HEK293 (cell line): ENCODE data around the gene KCNK1.

Experiments
- CTCF ChIA-PET: fragments of 350-600 bp; formaldehyde crosslinking; extraction: SDS; loops from one replicate; lab custom pipeline; 2021; ENCODE audit warnings: antibody characterized with exemption; lab: Yijun Ruan, JAX
- POLR2A ChIA-PET: fragments of 300-600 bp; formaldehyde crosslinking; extraction: SDS; loops from one replicate; lab custom pipeline; 2020; ENCODE audit warnings: antibody characterized with exemption, inconsistent platforms; lab: Yijun Ruan, JAX
- H3K27ac ChIP-seq: fragments of 200-500 bp; sonication (Bioruptor generic); 2 replicates; pipeline ENCODE4 v1.5.1; 2014; ENCODE audit warnings: low read depth, low read length, control low read depth, inconsistent platforms; ENCODE audit errors: extremely low read depth
- H3K36me3 ChIP-seq, 2 experiments: fragments of 200-500 bp in 1 of 2; sonication (Bioruptor generic) in 1 of 2; 1 replicate in 1 of 2; 2 replicates in 1 of 2; pipeline ENCODE4 v1.5.1; 2014 to 2017; ENCODE audit warnings: inconsistent platforms in 2 of 2, low read length in 2 of 2; ENCODE audit not compliant: control insufficient read depth in 2 of 2, insufficient read depth in 1 of 2
- H3K4me1 ChIP-seq: fragments of 200-500 bp; sonication (Bioruptor generic); 2 replicates; pipeline ENCODE4 v1.5.1; 2014; ENCODE audit warnings: mild to moderate bottlenecking, low read length, inconsistent platforms; ENCODE audit not compliant: control insufficient read depth, insufficient read depth
- H3K4me3 ChIP-seq: 2 replicates; pipeline ENCODE4 v1.5.1; 2011; ENCODE audit warnings: low read depth, mild to moderate bottlenecking, control low read depth, low read length, moderate library complexity
- H3K9me3 ChIP-seq: fragments of 200-500 bp; sonication (Bioruptor generic); 2 replicates; pipeline ENCODE4 v1.5.1; 2014; ENCODE audit warnings: low read depth, low read length, inconsistent platforms; ENCODE audit not compliant: control insufficient read depth, insufficient read depth
- CTCF ChIP-seq: fragments of 450-650 bp; formaldehyde crosslinking; IDR thresholded peaks from 2 replicates; pipeline ENCODE4 v1.5.1; 2016; ENCODE audit warnings: missing biosample characterization, missing genetic modification characterization
- GFI1B ChIP-seq: fragments of 450-650 bp; formaldehyde crosslinking; IDR thresholded peaks from 2 replicates; pipeline ENCODE4 v1.5.1; 2016; ENCODE audit warnings: missing biosample characterization, missing genetic modification characterization
- GLI2 ChIP-seq: fragments of 450-650 bp; formaldehyde crosslinking; IDR thresholded peaks from 2 replicates; pipeline ENCODE4; 2017; ENCODE audit warnings: missing biosample characterization, missing genetic modification characterization, low read depth, borderline replicate concordance
- GLIS1 ChIP-seq: fragments of 450-650 bp; formaldehyde crosslinking; IDR thresholded peaks from 2 replicates; pipeline ENCODE4 v1.5.1; 2016; ENCODE audit warnings: missing biosample characterization, missing genetic modification characterization
- INSM2 ChIP-seq: fragments of 450-650 bp; formaldehyde crosslinking; IDR thresholded peaks from 2 replicates; pipeline ENCODE4 v1.5.1; 2016; ENCODE audit warnings: missing biosample characterization, missing genetic modification characterization
- KLF17 ChIP-seq: fragments of 450-650 bp; formaldehyde crosslinking; IDR thresholded peaks from 2 replicates; pipeline ENCODE4 v1.5.1; 2016; ENCODE audit warnings: missing biosample characterization, missing genetic modification characterization
- PRDM4 ChIP-seq: fragments of 450-650 bp; formaldehyde crosslinking; IDR thresholded peaks from 2 replicates; pipeline ENCODE4 v1.5.1; 2017; ENCODE audit warnings: missing biosample characterization, missing genetic modification characterization
- REST ChIP-seq: fragments of 450-650 bp; formaldehyde crosslinking; IDR thresholded peaks from 2 replicates; pipeline ENCODE4 v1.5.1; 2016; ENCODE audit warnings: missing biosample characterization, missing genetic modification characterization
- SCRT2 ChIP-seq: fragments of 450-650 bp; formaldehyde crosslinking; IDR thresholded peaks from 2 replicates; pipeline ENCODE4 v1.5.1; 2016; ENCODE audit warnings: missing biosample characterization, missing genetic modification characterization
- SP2 ChIP-seq: fragments of 450-650 bp; formaldehyde crosslinking; IDR thresholded peaks from 2 replicates; pipeline ENCODE4 v1.5.1; 2016; ENCODE audit warnings: missing biosample characterization, missing genetic modification characterization
- TCF7L2 ChIP-seq: IDR thresholded peaks from 2 replicates; pipeline ENCODE4 v1.6.1; 2011; ENCODE audit warnings: low read depth, mild to moderate bottlenecking, inconsistent platforms, low read length, moderate library complexity, borderline replicate concordance
- ZBTB48 ChIP-seq: fragments of 450-650 bp; formaldehyde crosslinking; IDR thresholded peaks from 2 replicates; pipeline ENCODE4 v1.5.1; 2016; ENCODE audit warnings: missing biosample characterization, missing genetic modification characterization
- ZFP69B ChIP-seq: fragments of 450-650 bp; formaldehyde crosslinking; IDR thresholded peaks from 2 replicates; pipeline ENCODE4 v1.5.1; 2016; ENCODE audit warnings: missing biosample characterization, missing genetic modification characterization
- ZNF354C ChIP-seq: fragments of 450-650 bp; formaldehyde crosslinking; IDR thresholded peaks from 2 replicates; pipeline ENCODE4 v1.5.1; 2016; ENCODE audit warnings: missing biosample characterization, missing genetic modification characterization, low read depth, borderline replicate concordance
- ZNF433 ChIP-seq: fragments of 450-650 bp; formaldehyde crosslinking; IDR thresholded peaks from 2 replicates; pipeline ENCODE4 v1.5.1; 2016; ENCODE audit warnings: missing biosample characterization, missing genetic modification characterization, low read depth
- ZNF521 ChIP-seq: fragments of 450-650 bp; formaldehyde crosslinking; IDR thresholded peaks from 2 replicates; pipeline ENCODE4 v1.5.1; 2017; ENCODE audit warnings: missing biosample characterization, mild to moderate bottlenecking, missing genetic modification characterization
- ZNF530 ChIP-seq: fragments of 450-650 bp; formaldehyde crosslinking; IDR thresholded peaks from 2 replicates; pipeline ENCODE4 v1.5.1; 2016; ENCODE audit warnings: low read depth, missing biosample characterization, missing genetic modification characterization
- ZNF621 ChIP-seq: fragments of 450-650 bp; formaldehyde crosslinking; IDR thresholded peaks from 2 replicates; pipeline ENCODE4 v1.5.1; 2017; ENCODE audit warnings: missing biosample characterization, missing genetic modification characterization
- ZNF629 ChIP-seq: fragments of 450-650 bp; formaldehyde crosslinking; IDR thresholded peaks from 2 replicates; pipeline ENCODE4 v1.5.1; 2017; ENCODE audit warnings: missing biosample characterization, missing genetic modification characterization
- ZNF677 ChIP-seq: fragments of 450-650 bp; IDR thresholded peaks from 2 replicates; pipeline ENCODE4 v1.5.0; 2018; ENCODE audit warnings: missing biosample characterization, mild to moderate bottlenecking, missing genetic modification characterization, moderate library complexity

KCNK1 gene

GRCh38 chr1:233654658-233655280 is 40.9 kb downstream of the KCNK1 start (continued):
- TF ChIP-seq KLF17 (tag by site-specific recombination) (no peak), ZNF433 (tag by site-specific recombination) (no peak), REST (tag by site-specific recombination) (no peak), PRDM4 (tag by site-specific recombination) (no peak), GLI2 (tag by site-specific recombination) (no peak), ZNF677 (no peak), ZBTB48 (tag by site-specific recombination) (no peak), ZNF354C (tag by site-specific recombination) (no peak), TCF7L2 (no peak), ZNF530 (tag by site-specific recombination) (no peak), ZNF521 (tag by site-specific recombination) (no peak), SCRT2 (peak; percentile 99), SP2 (no peak), ZNF621 (tag by site-specific recombination) (no peak), ZFP69B (no peak), GFI1B (tag by site-specific recombination) (no peak)
- TF ChIP-seq, all 188 proteins: peak for 6

- Histone ChIP-seq H3K4me3 (no peak overlapping the region), H3K9me3 (no peaks in the 10 kb centered on the region), H3K4me1 (peaks cover 20% of the 10 kb centered on the region), H3K36me3 (peaks cover 0 to 3% of the 10 kb centered on the region in 2 experiments; a peak in 1 of 3 replicates), H3K27ac (no peak overlapping the region)
- ChIA-PET CTCF (interaction anchor here (0.7 kb wide), 1 partner anchor 21 kb away, joined by 3 read pairs; no protein-coding TSS in a partner anchor), POLR2A (no interaction called here)
- TF ChIP-seq GLIS1 (0 out of 2 replicates have a peak, but pooled peaks have one; percentile 23), INSM2 (tag by site-specific recombination) (0 out of 2 replicates have a peak, but pooled peaks have one; percentile 31), CTCF (tag by site-specific recombination) (no peak), ZNF629 (peak; percentile 42)
These were observed 41.4 kb downstream of the KCNK1 start for GRCh38 chr1:233655301-233655740.
